ENCODE results near the gene GTF2H2C.
"Not testable (repeated sequence)": the region's sequence is repeated elsewhere in the genome, so short reads cannot be mapped to it uniquely, and the experiment has no call there.

GTF2H2C gene

GRCh38 chr5:69566172-69566571 lies 6.2 kb downstream of the GTF2H2C start:
- DNase-seq (ENCODE audit: low read depth in 2 of 2) = not testable (repeated sequence)

DNA sequence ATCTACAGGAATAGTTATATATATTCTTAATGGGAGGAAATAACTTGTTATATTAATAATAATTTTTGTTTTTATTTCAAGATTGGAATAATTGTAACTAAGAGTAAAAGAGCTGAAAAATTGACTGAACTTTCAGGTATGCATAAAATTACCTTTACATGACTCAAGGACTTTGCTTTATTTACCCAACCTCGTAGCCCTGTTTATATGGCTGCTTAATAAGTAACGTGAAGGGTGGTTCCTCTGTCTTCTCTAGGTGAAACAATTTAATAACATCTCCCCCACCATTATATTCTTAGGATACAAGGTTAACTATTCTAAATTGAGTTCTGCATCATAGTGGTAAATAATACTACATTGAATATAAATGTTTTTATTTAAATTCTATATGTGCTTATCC lies 8.1 kb downstream of the GTF2H2C start:
- not testable (repeated sequence) for DNase-seq (ENCODE audit: low read depth in 2 of 2)

DNA sequence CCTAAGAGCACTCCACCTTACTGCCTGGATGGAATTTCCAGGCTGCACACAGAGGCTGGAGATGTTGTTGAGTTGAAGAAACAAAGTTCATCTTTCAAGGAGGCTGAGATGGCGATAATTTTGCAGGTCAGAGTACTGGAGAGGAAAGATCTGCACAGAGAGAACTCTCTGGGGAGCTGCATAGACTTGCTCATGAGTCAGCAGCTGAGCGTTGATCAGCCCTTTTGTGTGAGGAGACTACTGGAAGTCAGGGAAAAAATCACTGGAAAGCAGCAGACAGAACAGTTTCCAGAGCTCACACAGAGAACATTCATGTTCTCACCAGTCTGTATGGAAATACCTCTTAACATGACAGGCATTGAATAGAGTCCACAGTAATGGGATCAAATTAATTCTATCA lies 23.4 kb downstream of the GTF2H2C start:
- not testable (repeated sequence) for DNase-seq (ENCODE audit: low read depth in 2 of 2)

DNA sequence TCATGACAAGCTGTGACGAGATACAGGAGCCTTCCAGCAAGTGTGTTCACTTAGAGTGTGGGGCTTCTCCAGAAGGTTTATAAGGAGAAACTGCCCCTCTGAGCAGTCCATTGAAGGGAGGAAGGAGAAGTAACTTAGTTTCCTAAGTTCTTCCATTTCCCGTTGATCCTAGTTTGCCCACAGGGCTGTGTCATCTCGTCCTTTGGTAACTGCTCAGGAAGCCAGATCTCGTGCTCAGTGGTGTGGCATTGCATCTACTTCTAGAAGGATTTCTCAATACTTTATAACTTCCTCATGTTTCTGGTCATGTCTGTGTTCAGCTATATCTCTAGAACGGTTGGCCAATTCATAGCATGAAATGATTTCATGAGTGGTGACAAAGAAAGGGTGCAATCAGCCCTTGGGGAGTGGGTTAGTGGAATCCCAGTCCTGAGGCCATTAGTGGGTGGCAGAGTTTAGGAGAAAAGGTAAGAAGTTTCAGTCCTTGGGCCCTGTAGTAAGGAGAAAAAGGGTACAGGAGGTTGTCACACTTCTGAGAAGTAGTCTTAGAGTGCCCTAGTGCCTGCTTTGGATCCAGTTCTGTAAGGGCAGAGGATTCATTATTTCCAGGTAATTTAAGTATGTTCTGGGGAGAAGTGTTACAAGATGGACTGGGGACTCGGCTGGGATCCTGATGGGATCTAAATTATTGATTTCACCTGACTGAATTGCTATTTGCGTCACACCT lies 36.3 kb downstream of the GTF2H2C start:
- DNase-seq (ENCODE audit: low read depth in 2 of 2) = not testable (repeated sequence)

DNA sequence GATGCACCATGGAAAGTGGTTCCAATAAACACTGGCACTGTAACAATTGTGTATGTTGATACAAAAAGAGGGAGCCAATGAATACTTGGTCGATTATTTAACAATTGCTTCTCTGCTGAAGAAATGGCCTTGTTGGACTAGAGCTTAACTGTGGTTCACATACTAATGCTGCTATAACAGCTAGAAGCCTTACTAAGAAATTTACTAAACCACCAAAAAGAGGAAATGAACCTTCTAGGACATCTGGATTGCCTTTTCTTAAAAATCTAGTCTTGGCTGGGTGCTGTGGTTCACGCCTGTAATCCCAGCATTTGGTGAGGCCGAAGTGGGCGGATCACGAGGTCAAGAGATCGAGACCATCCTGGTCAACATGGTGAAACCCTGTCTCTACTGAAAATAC lies 42.0 kb downstream of the GTF2H2C start:
- DNase-seq (ENCODE audit: low read depth in 2 of 2) = not testable (repeated sequence)

DNA sequence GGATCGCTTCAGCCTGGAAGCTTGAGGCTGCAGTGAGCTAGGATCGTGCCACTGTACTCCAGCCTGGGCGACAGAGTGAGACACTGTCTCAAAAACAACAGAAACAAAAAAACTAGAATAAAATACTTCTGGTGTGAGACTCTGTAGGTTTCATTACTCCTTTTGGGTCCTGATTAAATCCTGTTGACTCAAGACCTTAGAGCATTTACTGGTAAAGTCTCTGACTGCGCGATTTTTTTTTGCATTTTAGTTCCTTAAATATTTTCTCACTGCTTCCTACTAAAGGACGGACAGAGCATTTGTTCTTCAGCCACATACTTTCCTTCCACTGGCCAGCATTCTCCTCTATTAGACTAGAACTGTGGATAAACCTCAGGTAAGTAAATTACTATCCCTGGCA lies 46.8 kb downstream of the GTF2H2C start:
- not testable (repeated sequence) for DNase-seq (ENCODE audit: low read depth in 2 of 2)

DNA sequence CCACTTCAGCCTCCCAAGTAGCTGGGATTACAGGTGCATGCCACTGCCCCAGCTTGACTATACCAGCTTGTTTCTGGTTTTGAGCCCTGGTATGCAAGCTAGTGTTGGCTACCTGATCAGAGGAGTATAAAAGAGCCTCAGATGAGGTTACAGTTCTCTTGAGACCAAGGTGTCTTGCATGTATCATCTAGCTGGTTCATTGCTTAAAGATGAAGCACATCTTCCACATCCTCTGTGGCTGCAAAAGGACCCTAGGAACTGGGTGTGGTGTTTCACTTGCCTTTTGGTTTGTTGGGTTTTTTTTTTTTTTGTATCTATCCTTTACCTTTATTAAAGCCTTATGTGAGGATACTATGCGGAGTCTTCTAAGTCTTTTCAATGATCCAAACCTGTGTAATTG lies 47.8 kb downstream of the GTF2H2C start:
- DNase-seq (ENCODE audit: low read depth in 2 of 2) = not testable (repeated sequence)

GRCh38 chr5:69608861-69609496 lies 49.0 kb downstream of the GTF2H2C start:
- DNase-seq (ENCODE audit: low read depth in 2 of 2) = not testable (repeated sequence)

DNA sequence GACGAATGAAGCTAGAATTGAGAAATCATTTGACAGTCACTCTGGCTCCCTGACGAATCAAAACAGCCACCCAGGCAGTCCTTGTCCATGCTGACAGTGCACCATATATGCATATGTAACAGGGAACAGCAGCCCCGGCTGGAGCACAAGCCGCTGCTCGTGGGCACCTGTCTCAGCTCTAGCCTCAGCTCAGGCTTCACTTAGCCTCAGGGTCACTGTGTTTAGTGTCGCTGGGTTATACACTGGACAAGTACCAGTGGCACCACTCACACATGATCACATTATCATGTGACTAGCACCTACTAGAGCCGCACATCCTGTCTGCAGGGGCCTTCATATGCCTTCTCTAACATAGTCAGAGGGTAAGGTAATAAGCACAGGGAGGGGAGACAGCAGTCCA lies 54.9 kb downstream of the GTF2H2C start:
- not testable (repeated sequence) for DNase-seq (ENCODE audit: low read depth in 2 of 2)

DNA sequence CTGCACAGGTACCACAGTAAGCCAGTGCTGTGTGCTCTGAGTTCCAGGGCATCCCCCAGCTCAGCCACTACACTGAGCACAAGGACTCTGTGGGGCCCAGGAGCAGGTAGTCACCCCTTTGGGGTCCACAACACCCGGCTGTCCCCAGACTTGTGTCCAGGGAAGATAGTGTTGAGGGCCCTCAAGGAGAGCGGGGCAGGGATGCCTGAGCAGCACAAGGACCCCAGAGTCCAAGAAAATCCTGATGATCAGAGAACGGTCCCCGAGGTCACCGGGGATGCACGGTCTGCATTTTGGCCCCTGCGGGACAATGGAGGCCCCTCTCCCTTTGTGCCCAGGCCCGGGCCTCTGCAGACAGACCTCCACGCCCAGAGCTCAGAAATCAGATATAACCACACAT lies 71.9 kb downstream of the GTF2H2C start:
- not testable (repeated sequence) for DNase-seq (ENCODE audit: low read depth in 2 of 2)
